Measurements from ENCODE around the gene CSF2. TPM values are rescaled to one million over a fixed set of nuclear protein-coding genes. Genes with fewer than 3 reads are reported as not detected.

CSF2 gene
- total RNA-seq, 1 experiment from 2014 or later = not detected

GRCh38 chr5:132087661-132088060 is 14.1 kb downstream of the CSF2 start:
- H3K4me3 ChIP-seq (ENCODE audit: low read depth, low read length) = no peak overlapping the region
- no peaks in the 10 kb centered on the region for H3K4me1 ChIP-seq
- Mint-ChIP-seq H3K9me3 (ENCODE audit: unreplicated experiment) (no peaks in the 10 kb centered on the region), H3K27me3 (ENCODE audit: insufficient read depth, unreplicated experiment) (peaks cover 2% of the 10 kb centered on the region), H3K36me3 (ENCODE audit: insufficient read depth, unreplicated experiment) (no peaks in the 10 kb centered on the region), H3K27ac (ENCODE audit: unreplicated experiment) (no peak overlapping the region), H3K4me3 (ENCODE audit: unreplicated experiment) (no peak overlapping the region), H3K4me1 (ENCODE audit: low read depth, unreplicated experiment) (no peaks in the 10 kb centered on the region)
- no peak for DNase-seq
- POLR2A ChIA-PET = no interaction called here
- no TSS peak for BruUV-seq (replicated peaks)
- CTCF ChIA-PET = no interaction called here
- intact Hi-C loops (cut with micrococcal nuclease; ENCODE audit: unreplicated experiment) = no loop called here
- TF ChIP-seq CTCF (IDR thresholded peaks at IDR 0.05; ENCODE audit: insufficient read depth in 1 of 2, low read depth in 1 of 2, low read length in 1 of 2, severe bottlenecking in 1 of 2, unreplicated experiment in 1 of 2) = no peak
- no peaks in the 10 kb centered on the region for H3K9me3 ChIP-seq
- H3K36me3 ChIP-seq (ENCODE audit: control insufficient read depth, insufficient read depth, low read length) = no peaks in the 10 kb centered on the region
- no peaks in the 10 kb centered on the region for H3K27me3 ChIP-seq (replicated peaks; ENCODE audit: control insufficient read depth, insufficient read depth, low read length)

GRCh38 chr5:132089363-132089762 is 15.8 kb downstream of the CSF2 start:
- ChIA-PET POLR2A (no interaction called here), CTCF (no interaction called here)
- Histone ChIP-seq H3K27me3 (replicated peaks; ENCODE audit: control insufficient read depth, insufficient read depth, low read length) (no peaks in the 10 kb centered on the region), H3K4me3 (ENCODE audit: low read depth, low read length) (no peak overlapping the region), H3K4me1 (no peaks in the 10 kb centered on the region), H3K9me3 (no peaks in the 10 kb centered on the region), H3K36me3 (ENCODE audit: control insufficient read depth, insufficient read depth, low read length) (no peaks in the 10 kb centered on the region)
- no peak overlapping the region for H3K4me3 Mint-ChIP-seq (ENCODE audit: unreplicated experiment)
- H3K9me3 Mint-ChIP-seq (ENCODE audit: unreplicated experiment) = no peaks in the 10 kb centered on the region
- no peaks in the 10 kb centered on the region for H3K27me3 Mint-ChIP-seq (ENCODE audit: insufficient read depth, unreplicated experiment)
- no peak for DNase-seq
- H3K36me3 Mint-ChIP-seq (ENCODE audit: insufficient read depth, unreplicated experiment) = no peaks in the 10 kb centered on the region
- no peaks in the 10 kb centered on the region for H3K4me1 Mint-ChIP-seq (ENCODE audit: low read depth, unreplicated experiment)
- no peak for TF ChIP-seq CTCF (IDR thresholded peaks at IDR 0.05; ENCODE audit: insufficient read depth in 1 of 2, low read depth in 1 of 2, low read length in 1 of 2, severe bottlenecking in 1 of 2, unreplicated experiment in 1 of 2)
- BruUV-seq (replicated peaks) = no TSS peak
- intact Hi-C loops (cut with micrococcal nuclease; ENCODE audit: unreplicated experiment) = no loop called here
- H3K27ac Mint-ChIP-seq (ENCODE audit: unreplicated experiment) = no peak overlapping the region

- Mint-ChIP-seq H3K4me3 (ENCODE audit: unreplicated experiment) (no peak overlapping the region), H3K4me1 (ENCODE audit: low read depth, unreplicated experiment) (no peaks in the 10 kb centered on the region), H3K27ac (ENCODE audit: unreplicated experiment) (no peak overlapping the region), H3K9me3 (ENCODE audit: unreplicated experiment) (no peaks in the 10 kb centered on the region), H3K36me3 (ENCODE audit: insufficient read depth, unreplicated experiment) (no peaks in the 10 kb centered on the region), H3K27me3 (ENCODE audit: insufficient read depth, unreplicated experiment) (no peaks in the 10 kb centered on the region)
- Histone ChIP-seq H3K27me3 (replicated peaks; ENCODE audit: control insufficient read depth, insufficient read depth, low read length) (no peaks in the 10 kb centered on the region), H3K4me1 (no peaks in the 10 kb centered on the region), H3K4me3 (ENCODE audit: low read depth, low read length) (no peak overlapping the region), H3K36me3 (ENCODE audit: control insufficient read depth, insufficient read depth, low read length) (no peaks in the 10 kb centered on the region), H3K9me3 (no peaks in the 10 kb centered on the region)
- ChIA-PET CTCF (no interaction called here), POLR2A (no interaction called here)
- intact Hi-C loops (cut with micrococcal nuclease; ENCODE audit: unreplicated experiment) = no loop called here
- no TSS peak for BruUV-seq (replicated peaks)
- DNase-seq = no peak
- no peak for TF ChIP-seq CTCF (IDR thresholded peaks at IDR 0.05; ENCODE audit: insufficient read depth in 1 of 2, low read depth in 1 of 2, low read length in 1 of 2, severe bottlenecking in 1 of 2, unreplicated experiment in 1 of 2)
Measured at GRCh38 chr5:132090107-132090506, 16.5 kb downstream of the CSF2 start.

Data from Caco-2 (cell line).